ENCODE data around the gene CCL16.

DNA sequence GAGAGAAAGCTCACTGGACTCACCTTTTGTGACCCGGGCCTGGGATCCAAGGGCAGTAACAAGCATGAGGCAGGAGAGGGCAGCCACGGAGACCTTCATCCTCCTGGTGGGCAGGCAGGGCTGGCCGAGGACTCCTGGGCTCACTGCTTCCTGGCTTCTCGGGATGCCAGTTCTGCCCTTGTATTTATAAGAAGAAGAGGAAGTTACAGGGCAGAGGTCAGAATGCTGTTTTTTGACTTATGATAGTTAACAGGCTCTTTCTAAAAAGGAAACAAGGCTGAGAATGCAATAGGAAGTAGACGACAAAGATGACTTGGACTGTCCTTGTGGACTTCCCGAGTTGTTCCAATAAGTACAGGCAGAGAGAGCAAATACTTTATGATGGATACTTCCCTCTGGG is 36.5 kb upstream of the CCL16 start, which contains the start of gene CCL23:
- TF ChIP-seq, protein P1, sequence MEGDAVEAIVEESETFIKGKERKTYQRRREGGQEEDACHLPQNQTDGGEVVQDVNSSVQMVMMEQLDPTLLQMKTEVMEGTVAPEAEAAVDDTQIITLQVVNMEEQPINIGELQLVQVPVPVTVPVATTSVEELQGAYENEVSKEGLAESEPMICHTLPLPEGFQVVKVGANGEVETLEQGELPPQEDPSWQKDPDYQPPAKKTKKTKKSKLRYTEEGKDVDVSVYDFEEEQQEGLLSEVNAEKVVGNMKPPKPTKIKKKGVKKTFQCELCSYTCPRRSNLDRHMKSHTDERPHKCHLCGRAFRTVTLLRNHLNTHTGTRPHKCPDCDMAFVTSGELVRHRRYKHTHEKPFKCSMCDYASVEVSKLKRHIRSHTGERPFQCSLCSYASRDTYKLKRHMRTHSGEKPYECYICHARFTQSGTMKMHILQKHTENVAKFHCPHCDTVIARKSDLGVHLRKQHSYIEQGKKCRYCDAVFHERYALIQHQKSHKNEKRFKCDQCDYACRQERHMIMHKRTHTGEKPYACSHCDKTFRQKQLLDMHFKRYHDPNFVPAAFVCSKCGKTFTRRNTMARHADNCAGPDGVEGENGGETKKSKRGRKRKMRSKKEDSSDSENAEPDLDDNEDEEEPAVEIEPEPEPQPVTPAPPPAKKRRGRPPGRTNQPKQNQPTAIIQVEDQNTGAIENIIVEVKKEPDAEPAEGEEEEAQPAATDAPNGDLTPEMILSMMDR (IDR thresholded peaks at IDR 0.05) = no peak
- TF ChIP-seq EZH2 (IDR thresholded peaks at IDR 0.05; ENCODE audit: borderline replicate concordance, insufficient read depth, low read depth, low read length, poor library complexity, severe bottlenecking) = no peak
